ENCODE data around the gene FAM3C.
"Not testable (repeated sequence)": the region's sequence is repeated elsewhere in the genome, so short reads cannot be mapped to it uniquely, and the experiment has no call there.

The FAM3C gene, protein sequence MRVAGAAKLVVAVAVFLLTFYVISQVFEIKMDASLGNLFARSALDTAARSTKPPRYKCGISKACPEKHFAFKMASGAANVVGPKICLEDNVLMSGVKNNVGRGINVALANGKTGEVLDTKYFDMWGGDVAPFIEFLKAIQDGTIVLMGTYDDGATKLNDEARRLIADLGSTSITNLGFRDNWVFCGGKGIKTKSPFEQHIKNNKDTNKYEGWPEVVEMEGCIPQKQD

DNA sequence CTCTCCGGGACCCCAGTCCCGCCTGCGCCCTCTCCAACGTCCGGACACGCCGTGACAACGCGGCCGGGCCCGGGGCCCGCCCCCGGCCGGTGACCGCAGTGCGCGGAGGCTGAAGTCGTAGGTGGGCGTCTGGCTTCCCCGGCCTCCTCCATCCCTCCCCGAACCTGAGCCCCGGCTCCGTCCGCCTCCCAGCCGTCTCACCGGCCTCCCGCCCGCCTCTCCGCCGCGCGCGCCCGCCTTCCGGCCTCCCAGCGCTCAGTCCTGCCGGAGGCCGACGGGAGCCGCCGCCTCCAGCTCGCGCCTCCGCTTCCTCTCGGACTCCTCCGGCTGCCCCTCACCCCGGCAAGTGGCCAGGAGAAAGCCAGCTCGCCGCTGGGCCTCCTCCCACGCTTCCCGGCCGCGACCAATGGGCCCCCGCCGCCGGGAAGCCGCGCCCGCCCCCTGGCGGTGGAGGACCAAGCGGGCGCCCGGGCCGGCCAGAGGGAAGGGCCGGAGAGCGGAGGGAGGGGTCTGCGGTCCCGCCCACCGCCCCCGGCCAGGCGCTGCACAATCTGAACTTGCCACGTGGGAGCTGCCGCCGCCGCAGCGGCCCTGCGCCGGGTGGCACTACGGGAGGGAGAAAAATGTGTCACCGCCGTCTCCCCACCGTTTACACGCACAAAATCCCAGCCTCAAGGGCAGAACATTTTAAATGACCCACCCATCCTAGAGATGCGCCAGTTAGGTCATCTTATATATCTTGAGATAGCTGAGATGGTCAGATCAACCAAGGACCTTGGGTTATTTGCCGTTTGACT, at the start of gene FAM3C:
FAM3C (minus strand) TSS at position 348 of the 797 bp plus-strand sequence. CDS start 13,339 bp downstream, outside the sequence.
- DNase-seq = peak; percentile 94

DNA sequence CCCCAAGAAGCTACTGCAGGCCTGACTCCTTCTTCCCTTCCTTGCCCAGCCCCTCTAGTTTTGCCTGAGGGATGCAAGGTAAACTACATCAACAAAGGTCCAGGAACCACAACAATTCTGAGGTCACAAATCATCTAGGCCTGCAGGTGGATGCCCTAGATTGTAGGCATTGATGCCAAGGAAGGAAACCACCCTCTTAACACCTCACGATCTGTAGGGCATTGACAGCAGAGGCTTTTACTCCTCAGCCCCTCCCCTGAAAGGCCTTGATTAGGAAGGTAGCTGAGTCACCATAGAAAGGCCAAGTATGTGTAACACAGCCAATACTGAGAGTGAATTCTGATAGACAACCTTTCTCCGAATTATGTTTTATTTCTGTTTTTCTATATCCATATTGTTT, 46.7 kb upstream of the FAM3C start:
- no peak for DNase-seq

DNA sequence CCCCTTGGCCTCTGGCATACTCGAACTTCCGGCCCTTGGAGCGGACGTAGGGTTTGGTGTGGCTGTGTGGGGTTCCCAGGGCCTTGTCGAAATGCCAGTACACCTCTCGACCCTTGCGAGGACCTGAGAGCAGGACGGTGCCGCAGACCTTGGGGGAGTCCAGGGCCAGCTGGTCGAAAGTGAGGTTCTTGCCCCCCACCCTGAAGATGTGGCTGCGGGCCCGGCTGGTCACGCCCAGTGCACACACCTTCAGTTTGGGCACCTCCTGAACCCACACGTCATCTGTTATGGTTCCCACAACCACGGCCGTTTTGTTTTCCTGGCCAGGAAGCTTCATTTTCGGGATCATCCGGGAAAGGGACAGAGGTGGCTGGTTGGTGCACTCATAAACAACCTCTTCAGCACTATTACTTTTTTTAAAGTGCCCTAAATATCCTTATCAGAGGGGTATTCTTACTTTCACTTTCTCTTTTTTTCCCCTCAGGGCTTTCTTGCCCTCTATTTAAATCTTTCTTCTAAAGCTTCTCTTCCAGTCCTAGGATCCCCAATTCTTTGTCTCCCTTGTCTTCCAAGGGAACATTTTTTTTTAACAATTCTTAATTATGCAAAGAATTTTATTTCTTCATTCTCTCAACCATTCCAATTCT, 44.9 kb upstream of the FAM3C start:
- DNase-seq = no peak

DNA sequence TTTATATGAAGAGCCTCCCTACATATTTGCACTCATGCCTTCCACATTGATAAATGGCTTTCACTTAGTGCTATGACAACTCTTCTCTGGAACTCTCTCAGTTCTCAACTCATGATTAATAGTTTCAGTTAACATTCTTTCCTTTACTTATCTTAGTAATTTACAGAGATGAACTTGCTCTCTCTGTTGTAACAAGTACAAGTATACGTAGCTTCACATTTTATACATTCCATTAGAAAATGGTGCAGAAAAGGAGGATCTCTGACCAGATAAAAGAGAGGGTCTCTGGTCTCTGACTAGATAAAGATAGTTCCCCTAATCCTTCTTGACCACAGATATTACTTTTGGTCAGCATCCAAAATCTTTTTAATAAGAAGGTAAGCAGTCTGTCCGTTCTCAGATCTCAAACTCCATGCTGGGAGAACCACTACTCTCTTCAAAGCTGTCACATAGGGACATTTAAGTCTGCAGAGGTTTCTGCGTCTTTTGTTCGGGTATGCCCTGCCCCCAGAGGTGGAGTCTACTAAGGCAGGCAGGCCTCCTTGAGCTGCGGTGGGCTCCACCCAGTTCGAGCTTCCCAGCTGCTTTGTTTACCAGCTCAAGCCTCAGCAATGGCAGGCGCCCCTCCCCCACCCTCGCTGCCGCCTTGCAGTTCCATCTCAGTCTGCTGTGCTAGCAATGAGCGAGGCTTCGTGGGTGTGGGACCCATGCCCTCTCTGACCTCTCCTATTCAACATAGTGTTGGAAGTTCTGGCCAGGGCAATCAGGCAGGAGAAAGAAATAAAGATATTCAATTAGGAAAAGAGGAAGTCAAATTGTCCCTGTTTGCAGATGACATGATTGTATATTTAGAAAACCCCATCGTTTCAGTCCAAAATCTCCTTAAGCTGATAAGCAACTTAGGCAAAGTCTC, 42.2 kb upstream of the FAM3C start:
- peak; percentile 62 for DNase-seq

DNA sequence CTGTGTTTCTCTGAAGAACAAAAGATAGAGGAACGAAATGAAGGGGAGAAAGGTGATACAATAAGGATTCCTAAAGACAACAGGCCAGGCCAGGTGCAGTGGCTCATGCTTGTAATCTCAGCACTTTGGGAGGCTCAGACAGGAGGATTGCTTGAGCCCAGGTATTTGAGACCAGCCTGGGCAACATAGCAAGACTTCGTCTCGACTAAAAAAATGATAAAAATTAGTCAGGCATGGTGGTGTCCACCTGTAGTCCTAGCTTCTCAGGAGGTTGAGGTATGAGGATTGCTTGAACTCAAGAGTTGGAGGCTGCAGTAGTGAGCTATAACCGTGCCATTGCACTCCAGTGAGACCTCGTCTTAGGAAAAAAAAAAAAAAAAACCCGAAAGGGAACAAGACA, 41.4 kb upstream of the FAM3C start:
- no peak for DNase-seq

DNA sequence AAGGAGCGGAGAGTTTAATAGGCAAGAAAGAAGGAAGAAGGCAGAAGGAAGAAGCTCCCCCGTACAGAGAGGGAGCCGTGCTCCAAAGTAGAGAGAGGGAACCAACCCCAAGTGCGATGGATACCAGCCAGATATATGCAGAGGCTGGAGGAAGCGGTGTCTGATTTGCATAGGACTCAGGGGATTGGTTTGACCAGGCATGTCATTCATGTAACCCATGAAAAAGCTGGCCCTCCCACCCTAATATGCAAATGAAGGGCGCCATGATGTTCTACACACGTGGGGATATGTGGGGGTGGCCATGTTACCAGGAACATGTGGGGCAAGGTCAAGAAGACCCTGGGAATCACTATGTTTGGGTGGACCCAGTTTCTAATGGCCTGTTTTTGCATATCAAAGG, 40.6 kb upstream of the FAM3C start:
- DNase-seq = no peak

DNA sequence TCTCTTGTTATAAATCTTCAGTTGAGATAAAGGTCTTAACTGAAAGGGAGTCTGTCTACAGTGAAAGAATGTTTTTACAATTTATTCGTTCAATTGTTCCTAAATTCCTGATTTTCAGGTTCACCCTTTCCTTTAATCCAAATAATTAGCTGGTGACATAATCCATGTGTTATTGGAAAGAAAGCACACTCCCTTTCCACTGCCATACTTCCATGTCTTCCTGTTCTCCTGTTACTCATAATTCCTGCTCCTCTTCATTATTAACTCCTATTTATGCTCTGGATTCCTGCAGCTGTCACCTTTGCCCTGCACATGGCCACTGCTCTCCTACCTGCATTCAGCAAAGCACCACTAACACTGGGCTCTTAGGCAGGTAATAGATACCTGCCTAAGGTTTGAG, 40.0 kb upstream of the FAM3C start:
- DNase-seq = no peak

DNA sequence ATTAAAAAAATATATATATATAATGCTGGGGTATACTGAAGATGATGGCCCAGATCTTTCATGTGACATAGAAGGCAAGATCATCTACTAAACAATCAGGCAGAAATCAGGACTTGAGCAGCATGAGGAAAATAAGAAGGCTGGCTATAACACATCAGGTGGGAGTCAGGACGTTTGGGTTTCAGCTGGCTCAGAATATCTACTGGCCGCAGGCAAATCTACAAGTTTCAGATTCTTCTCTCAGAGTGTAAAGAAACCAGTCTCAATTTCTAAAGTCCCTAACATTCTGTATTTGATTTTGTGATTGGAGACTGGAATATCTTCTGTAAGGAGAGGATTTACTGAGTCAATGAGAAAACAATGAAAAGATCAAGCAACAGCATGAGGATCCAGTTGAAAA, 37.7 kb upstream of the FAM3C start:
- DNase-seq = no peak

DNA sequence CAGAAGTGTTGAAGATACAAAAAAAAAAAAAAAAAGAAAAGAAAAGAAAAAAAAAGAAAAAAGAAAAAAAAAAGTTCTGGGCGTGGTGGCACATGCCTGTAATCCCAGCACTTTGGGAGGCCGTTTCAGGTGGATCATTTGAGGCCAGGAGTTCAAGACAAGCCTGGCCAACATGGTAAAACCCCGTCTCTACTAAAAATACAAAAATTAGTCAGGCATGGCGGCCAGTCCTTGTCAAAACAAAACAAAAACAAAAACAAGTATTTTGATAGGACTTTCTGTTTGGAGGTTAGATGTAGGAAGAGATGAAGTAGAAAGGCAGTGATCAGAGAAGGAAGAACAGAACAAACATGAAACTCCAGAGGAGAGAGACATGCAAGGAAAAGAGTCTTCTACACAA, 36.4 kb upstream of the FAM3C start:
- not testable (repeated sequence) for DNase-seq

DNA sequence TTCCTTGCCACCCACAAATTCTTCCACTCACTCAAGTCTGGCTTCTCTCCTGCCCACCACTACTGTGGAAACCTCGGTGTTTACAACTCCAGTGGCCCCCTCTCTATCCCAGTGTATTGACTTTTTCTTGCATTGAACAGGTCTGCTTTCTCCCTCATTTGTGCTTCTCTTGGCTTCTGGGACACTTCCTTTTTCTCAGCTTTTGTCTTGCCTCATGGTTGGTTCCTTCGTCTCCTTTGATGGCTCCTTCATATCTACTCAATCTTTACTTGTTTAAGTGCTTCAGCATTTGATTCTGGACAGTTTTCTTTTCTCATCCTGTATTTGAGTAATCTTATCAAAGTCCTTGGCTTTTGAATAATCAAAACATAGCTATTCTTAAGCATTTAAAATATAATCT, 35.9 kb upstream of the FAM3C start:
- no peak for DNase-seq

DNA sequence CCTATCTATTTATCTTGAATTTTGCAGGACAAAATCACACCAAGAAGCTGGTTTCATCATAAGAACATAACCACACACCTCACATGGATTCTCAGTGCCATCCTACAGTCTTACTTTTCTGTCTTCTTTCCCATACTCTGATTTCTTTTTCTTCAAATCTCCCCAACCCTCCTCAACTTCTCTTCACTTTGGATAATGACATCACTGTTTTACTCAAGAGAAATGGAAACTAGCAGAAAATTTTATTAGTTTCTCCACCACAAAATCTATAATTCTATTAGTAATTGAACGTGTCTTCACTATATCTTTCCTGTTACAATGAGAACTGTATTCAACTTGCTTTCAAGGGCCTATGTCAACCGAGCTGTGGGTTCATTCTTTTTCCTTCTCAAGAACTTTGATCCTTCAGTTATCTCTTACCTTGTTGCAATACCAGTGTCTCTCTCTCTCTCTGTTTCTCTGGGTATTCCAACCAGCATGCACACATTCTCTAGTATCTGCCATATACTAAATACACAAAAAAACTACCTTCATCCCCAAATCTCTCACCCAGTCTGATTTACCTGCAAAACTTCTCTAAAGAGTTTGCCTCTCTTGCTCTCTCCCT, 35.4 kb upstream of the FAM3C start:
- no peak for DNase-seq

DNA sequence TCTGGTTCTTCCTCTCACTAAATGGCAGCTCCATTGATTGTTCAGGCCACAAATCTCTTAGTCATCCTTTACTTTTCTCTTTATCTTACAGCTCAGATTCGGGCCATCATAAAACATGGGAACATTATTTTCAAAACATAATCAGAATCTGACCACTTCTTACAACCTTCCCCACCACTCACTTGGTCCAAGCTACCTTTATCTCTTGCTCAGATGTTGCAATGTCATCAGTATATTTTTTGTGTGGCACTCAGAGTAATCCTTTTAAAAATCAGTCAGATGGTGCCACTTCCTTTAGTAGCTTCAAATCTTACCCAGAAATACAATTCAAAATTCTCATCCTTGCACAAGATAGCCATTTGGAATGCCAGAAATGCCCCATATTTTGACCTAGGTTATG, 34.5 kb upstream of the FAM3C start:
- DNase-seq = no peak

DNA sequence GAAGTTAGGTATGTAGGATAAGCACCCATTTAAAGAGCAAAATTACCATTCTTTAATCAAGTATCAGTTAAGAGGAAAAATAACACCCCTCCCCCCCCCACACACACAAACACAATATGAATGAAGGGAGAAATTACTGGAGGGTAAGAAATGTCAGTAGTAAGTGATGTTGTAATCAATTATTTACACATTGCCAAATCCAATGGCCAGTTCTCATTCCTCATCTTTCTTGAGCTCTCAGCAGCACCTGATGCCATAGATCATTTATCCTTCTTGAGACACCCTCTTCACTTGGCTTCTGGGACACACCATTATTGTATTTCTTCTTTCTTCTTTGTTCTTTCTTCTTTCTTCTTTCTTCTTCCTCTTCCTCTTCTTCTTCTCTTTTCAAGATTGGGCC, 33.7 kb upstream of the FAM3C start:
- DNase-seq = no peak

DNA sequence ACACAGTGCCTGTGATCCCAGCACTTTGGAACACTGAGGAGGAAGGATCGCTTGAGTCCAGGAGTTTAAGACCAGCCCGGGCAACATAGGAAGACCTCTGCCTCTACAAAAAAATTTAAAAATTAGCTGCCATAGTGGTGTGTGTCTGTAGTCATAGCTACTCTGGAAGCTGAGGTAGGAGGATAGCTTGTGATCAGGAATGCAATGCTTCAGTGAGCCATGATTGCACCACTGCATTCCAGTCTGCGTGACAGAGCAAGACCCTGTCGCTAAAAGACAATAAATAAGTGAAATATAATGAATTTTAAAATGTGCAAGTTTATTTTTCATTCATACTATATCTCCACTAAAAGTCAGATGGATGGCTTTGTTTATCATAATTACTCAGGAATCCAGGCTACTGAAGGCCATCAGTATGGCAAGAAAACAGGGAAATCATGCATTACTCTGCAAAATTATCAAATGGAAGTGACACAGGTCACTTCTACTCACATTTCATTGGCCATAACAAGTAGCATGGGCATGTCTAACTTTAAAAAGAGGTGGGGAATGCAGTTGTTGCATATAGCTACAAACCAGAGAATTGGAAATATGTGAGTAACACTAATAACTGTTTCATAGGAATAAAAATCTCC, 32.9 kb upstream of the FAM3C start:
- no peak for DNase-seq

DNA sequence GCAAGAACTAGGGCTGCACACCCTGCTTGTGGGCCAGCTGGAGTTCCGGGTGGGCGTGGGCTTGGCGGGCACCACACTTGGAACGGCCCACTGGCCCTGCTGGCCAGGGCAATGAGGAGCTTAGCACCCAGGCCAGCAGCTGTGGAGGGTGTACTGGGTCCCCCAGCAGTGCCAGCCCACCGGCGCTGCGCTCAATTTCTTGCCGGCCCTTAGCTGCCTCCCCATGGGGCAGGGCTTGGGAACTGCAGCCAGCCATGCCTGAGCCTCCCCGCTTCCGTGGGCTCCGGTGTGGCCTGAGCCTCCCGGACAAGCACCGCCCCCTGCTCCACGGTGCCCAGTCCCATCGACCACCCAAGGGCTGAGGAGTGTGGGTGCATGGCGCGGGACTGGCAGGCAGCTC, 25.6 kb upstream of the FAM3C start:
- DNase-seq = not testable (repeated sequence)

DNA sequence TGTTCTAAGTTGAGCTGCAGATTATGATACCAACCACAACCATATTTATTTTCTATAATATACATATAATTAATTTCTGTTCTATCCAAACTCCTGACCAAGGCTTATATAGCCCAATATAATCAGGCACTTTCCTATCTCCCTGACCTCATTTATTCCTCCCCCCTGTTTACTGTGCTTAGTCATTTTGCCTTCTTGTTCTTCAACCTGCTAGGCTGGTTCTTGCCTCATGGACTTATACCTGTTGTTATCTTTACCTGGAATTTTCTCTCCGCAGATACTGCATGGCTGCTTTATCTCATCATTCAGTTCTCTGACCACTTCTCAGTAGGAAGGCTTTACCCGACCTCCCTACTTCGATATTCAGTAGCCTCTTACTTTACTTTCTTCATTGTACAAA, 24.9 kb upstream of the FAM3C start:
- DNase-seq = no peak

DNA sequence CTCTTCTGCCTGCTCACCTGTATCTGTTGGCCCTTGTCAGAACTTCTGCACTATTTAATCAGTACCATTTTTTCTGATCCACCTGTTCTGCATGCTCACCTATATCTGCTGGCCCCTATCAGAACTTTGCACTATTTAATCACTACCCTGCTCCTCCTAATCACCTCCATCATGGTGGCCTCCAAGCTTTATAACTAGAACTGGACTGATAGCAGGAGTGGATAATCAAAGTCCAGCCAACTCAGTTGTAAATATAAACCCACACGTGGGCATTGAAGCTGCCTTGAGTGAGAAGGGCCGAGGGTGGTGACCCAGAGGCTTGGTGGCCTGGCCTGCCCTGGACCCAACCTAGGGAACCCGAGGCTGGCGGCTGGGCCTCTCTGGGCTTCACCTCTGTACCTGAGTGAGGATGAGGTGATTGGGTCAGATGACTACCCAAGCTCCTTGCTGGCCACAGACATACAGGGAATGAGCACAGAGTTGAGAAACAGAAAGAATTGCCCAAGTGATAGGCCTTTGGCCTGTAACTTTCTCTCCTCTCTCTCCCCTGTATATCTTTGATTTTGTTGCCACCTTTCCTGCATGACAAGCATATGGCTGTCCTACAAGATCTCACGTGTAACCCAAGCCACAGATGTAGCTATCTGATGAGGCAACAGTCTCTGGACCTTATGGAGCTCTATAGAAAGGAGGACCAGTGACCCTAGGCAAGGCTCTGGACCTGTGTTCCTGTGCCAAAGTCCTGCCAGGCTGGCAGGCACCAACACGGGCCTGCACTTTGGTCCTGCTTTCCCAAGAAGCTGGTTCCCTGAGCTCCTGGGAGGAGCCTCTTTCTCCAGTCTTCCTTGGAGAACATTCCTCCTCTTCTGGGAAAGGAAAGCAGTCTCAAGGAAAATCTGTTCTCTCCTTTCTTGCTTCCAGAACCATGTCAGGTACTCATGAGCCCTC, 23.4 kb upstream of the FAM3C start:
- DNase-seq = no peak

DNA sequence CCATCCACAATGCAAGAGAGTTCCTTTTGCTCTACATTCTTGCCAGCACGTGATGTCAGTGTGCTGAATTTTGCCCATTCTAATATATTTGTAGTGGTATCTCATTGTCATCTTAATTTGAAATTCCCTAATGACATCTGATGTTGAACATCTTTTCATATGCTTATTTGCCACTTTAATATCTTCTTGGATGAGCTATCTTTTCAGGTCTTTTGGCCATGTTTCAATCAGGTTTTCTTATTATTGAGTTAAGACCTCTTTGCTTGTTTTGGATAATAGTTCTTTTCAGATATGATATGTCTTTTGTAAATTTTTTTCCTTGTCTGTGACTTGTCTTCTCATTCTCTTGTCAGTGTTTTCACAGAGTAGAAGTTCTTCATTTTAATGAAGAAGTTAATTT, 20.4 kb upstream of the FAM3C start:
- no peak for DNase-seq

DNA sequence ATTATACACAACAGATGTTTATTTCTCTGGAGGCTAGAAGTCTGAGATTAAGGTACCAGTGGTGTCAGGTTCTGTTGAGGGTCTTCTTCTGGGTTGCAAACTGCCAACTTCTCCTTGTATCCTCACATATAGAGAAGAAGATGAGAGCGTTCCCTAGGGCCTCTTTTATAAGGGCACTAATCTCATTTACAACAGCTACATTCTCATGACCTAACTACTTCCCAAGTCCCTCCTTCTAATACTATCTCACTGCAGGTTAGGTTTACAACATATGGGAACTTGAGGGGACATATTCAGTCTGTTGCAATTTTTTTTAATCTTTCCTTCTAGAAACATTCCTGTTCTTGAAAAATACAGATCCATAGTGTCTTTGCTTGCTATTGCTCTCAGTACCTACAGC, 18.3 kb upstream of the FAM3C start:
- no peak for DNase-seq

DNA sequence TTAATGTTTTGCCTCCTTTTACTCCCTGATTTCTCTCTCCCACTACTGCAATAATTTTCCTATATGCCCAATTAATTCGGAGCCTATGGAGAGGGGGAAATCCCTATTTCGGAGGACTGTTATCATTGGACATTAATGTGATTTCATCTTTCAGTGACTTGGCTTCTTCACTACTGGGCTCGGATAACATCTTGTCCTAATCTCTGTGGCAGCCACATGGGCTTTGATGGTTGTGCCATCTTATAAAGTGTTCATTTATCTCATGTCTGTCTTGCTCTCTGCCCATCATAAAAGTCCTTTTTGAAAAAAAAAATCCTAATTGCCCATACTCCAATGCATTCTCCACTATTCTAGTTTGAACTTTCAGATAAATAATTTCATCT, 15.5 kb upstream of the FAM3C start:
- no peak for DNase-seq

Data from femur (tissue), 1 donor.